K562 (cell line): ENCODE data around the gene ITPR1. TPM values are rescaled to one million over a fixed set of nuclear protein-coding genes. Genes with fewer than 3 reads are reported as not detected.

ENCODE experiments used
- ATF1 ChIP-seq, 2 experiments: fragments of 450-650 bp in 1 of 2; IDR thresholded peaks; 2 replicates each; pipeline ENCODE4 v1.6.1; 2016; ENCODE audit warnings: missing compliant biosample characterization in 1 of 2, missing genetic modification characterization in 1 of 2
- CC2D1A ChIP-seq: fragments of 450-650 bp; IDR thresholded peaks from 2 replicates; pipeline ENCODE4 v1.6.1; 2017; ENCODE audit warnings: mild to moderate bottlenecking
- ESRRA ChIP-seq: fragments of 450-650 bp; IDR thresholded peaks from 2 replicates; pipeline ENCODE4 v1.6.1; 2014; ENCODE audit warnings: low read depth, mild to moderate bottlenecking, moderate library complexity, borderline replicate concordance
- FOXA3 ChIP-seq, 2 experiments: fragments of 450-650 bp in 1 of 2; sonication (generic) in 1 of 2; formaldehyde crosslinking; IDR thresholded peaks in 1 of 2; conservative IDR thresholded peaks in 1 of 2; 2 replicates each; pipeline versions ENCODE4 v1.4.0 to v1.8.0; 2020 to 2022; ENCODE audit warnings: mild to moderate bottlenecking in 2 of 2, missing genetic modification reagents in 1 of 2
- MAFK ChIP-seq: IDR thresholded peaks from 2 replicates; pipeline ENCODE4 v1.6.1; 2011; ENCODE audit warnings: low read length, improper control_type of control experiment
- MYBL2 ChIP-seq, 2 experiments: fragments of 450-650 bp in 1 of 2; sonication (generic) in 1 of 2; formaldehyde crosslinking in 1 of 2; IDR thresholded peaks; 2 replicates each; pipeline versions ENCODE4 v1.6.1 to v1.8.1; 2017 to 2022; ENCODE audit warnings: borderline replicate concordance in 1 of 2, inconsistent platforms in 1 of 2, low read depth in 1 of 2, mild to moderate bottlenecking in 1 of 2, missing genetic modification reagents in 1 of 2, moderate library complexity in 1 of 2
- NFATC3 ChIP-seq: fragments of 450-650 bp; IDR thresholded peaks from 2 replicates; pipeline ENCODE4 v1.6.1; 2017; ENCODE audit warnings: mild to moderate bottlenecking
- PHB ChIP-seq: fragments of 250-450 bp; sonication (Bioruptor Pico); IDR thresholded peaks from 2 replicates; pipeline ENCODE4 v1.5.0; 2021
- ZBED1 ChIP-seq: IDR thresholded peaks from 2 replicates; pipeline ENCODE4 v1.6.1; 2014
- ZNF354B ChIP-seq: fragments of 250-450 bp; sonication (Bioruptor Pico); IDR thresholded peaks from 2 replicates; pipeline ENCODE4 v1.4.0; 2020
- ZNF431 ChIP-seq: sonication (generic); formaldehyde crosslinking; IDR thresholded peaks from 2 replicates; pipeline ENCODE4 v1.8.0; 2022; ENCODE audit warnings: mild to moderate bottlenecking, missing genetic modification reagents
- ZNF766 ChIP-seq: fragments of 200-800 bp; sonication (Bioruptor generic); conservative IDR thresholded peaks from 2 replicates; pipeline ENCODE4 v1.6.1; 2016; ENCODE audit warnings: missing genetic modification characterization, missing compliant biosample characterization
- polyA plus RNA-seq, 8 experiments: library from polyadenylated mRNA; depleted of rRNA in 4 of 8; stranded (reverse) in 5 of 8; unstranded in 3 of 8; fragments of >200 nt; fragmentation: Nextera tagmentation in 2 of 8; fragmentation: Illumina TruSeq in 1 of 8; extraction: Ambion mirVana in 2 of 8; extraction: Trizol in 1 of 8; gene quantifications; 2 replicates each; pipeline versions ENCODE4 v1.2.1 to v1.2.3, GENCODE V29; 2011 to 2014; ENCODE audit warnings: inconsistent platforms in 1 of 8, missing spikeins in 1 of 8
- total RNA-seq, 7 experiments: library from RNA; depleted of rRNA in 6 of 7; stranded (reverse); fragments of >200 nt in 6 of 7; fragmentation: Illumina TruSeq in 2 of 7; extraction: Trizol in 2 of 7; gene quantifications; 2 replicates each; pipeline versions ENCODE4 v1.2.1 to v1.2.3, GENCODE V29; 2011 to 2021; ENCODE audit warnings: low replicate concordance in 1 of 7
- TF ChIP-seq, protein P1 (sequence below), 2 experiments: fragments of 450-650 bp in 1 of 2; IDR thresholded peaks; 2 replicates each; pipeline ENCODE4 v1.6.1; 2011 to 2017; ENCODE audit warnings: low read depth in 2 of 2, antibody characterized with exemption in 1 of 2, borderline replicate concordance in 1 of 2, low read length in 1 of 2, mild to moderate bottlenecking in 1 of 2, mixed read lengths in 1 of 2; ENCODE audit not compliant: control insufficient read depth in 1 of 2
- TF ChIP-seq, protein P2 (sequence below): fragments of 150-350 bp; IDR thresholded peaks from 2 replicates; pipeline ENCODE4 v1.6.1; 2014; ENCODE audit warnings: low read depth, mild to moderate bottlenecking, low read length, borderline replicate concordance
- TF ChIP-seq, protein P3 (sequence below): fragments of 450-650 bp; formaldehyde crosslinking; IDR thresholded peaks from 2 replicates; pipeline ENCODE4 v1.4.0; 2022; ENCODE audit warnings: mild to moderate bottlenecking, moderate library complexity
- TF ChIP-seq, protein P4 (sequence below): fragments of 450-650 bp; IDR thresholded peaks from 2 replicates; pipeline ENCODE4 v1.6.1; 2016; ENCODE audit warnings: low read depth, mild to moderate bottlenecking, moderate library complexity
- TF ChIP-seq, protein P5 (sequence below): IDR thresholded peaks from 2 replicates; pipeline ENCODE4 v1.6.1; 2014; ENCODE audit warnings: antibody characterized with exemption

Gene ITPR1
- total and polyA plus RNA-seq, 9 of the 15 experiments (the other 6 are each of a cell fraction or from before 2014, with no cell fraction given) = 22.4 to 40.0 (median 27.4) TPM

DNA sequence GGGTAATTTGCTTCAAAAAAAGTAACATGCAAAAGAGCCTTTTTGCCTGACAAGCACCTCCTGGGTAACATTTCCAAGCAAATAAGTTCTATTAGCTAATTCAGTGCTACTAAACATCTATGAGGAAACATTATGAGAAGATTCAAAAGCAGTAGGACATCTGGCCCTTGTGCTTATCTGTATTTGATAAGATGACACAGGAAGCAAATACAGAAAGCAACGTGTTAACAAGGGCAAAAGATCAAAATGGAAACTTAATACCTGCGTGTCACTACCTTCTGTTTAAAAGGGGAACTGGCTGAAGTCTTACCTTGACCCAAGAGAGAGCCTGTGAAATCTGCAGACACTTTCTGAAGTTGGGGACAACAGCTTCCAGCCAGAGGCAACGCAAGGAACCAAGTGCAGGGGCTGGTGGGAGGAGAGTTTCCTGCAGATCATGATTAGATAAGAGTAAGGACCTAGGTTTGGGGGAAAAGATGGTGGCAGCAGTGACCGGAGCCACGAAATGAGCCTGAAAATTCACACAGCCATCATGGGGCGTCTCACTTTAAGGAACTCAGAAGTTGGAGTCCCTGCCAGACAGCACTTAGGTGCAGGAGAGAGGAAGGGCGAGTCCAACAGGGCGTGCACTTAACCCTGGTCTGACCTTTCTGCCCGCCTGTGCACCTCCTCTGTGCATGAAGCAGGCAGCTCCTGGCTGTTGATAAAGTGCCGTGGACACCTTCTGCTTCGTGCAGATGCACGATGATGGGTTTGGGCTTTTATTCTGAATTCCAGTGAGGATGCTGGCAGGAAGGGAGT is 332.5 kb downstream of the ITPR1 start (continued):
- TF ChIP-seq ATF1 (CRISPR knock-in tag; IDR thresholded peaks at IDR 0.05) (no peak), ATF1 (tag; IDR thresholded peaks at IDR 0.05) (peak; percentile 51; the same call in 1 of the 2 replicates), MAFK (no peak), ZNF766 (peak; percentile 68; the same call in 1 of the 2 replicates), ZBED1 (no peak), FOXA3 (CRISPR knock-in tag; conservative IDR thresholded peaks at IDR 0.05 in 1 of 2, IDR thresholded peaks at IDR 0.05 in 1 of 2) (peak in 1 of 2 experiments; percentile 66; a peak in 2 of 4 replicates), ZNF354B (peak; percentile 38; the same call in 1 of the 2 replicates), PHB (no peak), MYBL2 (IDR thresholded peaks at IDR 0.05; ENCODE audit: low read depth) (no peak), MYBL2 (CRISPR knock-in tag; IDR thresholded peaks at IDR 0.05; ENCODE audit: borderline replicate concordance) (no peak), NFATC3 (no peak), CC2D1A (no peak), ZNF431 (CRISPR knock-in tag) (peak; percentile 75; the same call in 1 of the 2 replicates), ESRRA (peak; percentile 88)
- TF ChIP-seq, protein P1, sequence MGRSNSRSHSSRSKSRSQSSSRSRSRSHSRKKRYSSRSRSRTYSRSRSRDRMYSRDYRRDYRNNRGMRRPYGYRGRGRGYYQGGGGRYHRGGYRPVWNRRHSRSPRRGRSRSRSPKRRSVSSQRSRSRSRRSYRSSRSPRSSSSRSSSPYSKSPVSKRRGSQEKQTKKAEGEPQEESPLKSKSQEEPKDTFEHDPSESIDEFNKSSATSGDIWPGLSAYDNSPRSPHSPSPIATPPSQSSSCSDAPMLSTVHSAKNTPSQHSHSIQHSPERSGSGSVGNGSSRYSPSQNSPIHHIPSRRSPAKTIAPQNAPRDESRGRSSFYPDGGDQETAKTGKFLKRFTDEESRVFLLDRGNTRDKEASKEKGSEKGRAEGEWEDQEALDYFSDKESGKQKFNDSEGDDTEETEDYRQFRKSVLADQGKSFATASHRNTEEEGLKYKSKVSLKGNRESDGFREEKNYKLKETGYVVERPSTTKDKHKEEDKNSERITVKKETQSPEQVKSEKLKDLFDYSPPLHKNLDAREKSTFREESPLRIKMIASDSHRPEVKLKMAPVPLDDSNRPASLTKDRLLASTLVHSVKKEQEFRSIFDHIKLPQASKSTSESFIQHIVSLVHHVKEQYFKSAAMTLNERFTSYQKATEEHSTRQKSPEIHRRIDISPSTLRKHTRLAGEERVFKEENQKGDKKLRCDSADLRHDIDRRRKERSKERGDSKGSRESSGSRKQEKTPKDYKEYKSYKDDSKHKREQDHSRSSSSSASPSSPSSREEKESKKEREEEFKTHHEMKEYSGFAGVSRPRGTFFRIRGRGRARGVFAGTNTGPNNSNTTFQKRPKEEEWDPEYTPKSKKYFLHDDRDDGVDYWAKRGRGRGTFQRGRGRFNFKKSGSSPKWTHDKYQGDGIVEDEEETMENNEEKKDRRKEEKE (IDR thresholded peaks at IDR 0.05; ENCODE audit: borderline replicate concordance in 1 of 2, control insufficient read depth in 1 of 2, low read depth in 2 of 2, low read length in 1 of 2) = no peak
- TF ChIP-seq, protein P2, sequence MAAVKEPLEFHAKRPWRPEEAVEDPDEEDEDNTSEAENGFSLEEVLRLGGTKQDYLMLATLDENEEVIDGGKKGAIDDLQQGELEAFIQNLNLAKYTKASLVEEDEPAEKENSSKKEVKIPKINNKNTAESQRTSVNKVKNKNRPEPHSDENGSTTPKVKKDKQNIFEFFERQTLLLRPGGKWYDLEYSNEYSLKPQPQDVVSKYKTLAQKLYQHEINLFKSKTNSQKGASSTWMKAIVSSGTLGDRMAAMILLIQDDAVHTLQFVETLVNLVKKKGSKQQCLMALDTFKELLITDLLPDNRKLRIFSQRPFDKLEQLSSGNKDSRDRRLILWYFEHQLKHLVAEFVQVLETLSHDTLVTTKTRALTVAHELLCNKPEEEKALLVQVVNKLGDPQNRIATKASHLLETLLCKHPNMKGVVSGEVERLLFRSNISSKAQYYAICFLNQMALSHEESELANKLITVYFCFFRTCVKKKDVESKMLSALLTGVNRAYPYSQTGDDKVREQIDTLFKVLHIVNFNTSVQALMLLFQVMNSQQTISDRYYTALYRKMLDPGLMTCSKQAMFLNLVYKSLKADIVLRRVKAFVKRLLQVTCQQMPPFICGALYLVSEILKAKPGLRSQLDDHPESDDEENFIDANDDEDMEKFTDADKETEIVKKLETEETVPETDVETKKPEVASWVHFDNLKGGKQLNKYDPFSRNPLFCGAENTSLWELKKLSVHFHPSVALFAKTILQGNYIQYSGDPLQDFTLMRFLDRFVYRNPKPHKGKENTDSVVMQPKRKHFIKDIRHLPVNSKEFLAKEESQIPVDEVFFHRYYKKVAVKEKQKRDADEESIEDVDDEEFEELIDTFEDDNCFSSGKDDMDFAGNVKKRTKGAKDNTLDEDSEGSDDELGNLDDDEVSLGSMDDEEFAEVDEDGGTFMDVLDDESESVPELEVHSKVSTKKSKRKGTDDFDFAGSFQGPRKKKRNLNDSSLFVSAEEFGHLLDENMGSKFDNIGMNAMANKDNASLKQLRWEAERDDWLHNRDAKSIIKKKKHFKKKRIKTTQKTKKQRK = no peak
- TF ChIP-seq, protein P3, sequence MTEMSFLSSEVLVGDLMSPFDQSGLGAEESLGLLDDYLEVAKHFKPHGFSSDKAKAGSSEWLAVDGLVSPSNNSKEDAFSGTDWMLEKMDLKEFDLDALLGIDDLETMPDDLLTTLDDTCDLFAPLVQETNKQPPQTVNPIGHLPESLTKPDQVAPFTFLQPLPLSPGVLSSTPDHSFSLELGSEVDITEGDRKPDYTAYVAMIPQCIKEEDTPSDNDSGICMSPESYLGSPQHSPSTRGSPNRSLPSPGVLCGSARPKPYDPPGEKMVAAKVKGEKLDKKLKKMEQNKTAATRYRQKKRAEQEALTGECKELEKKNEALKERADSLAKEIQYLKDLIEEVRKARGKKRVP = no peak
- TF ChIP-seq, protein P4, sequence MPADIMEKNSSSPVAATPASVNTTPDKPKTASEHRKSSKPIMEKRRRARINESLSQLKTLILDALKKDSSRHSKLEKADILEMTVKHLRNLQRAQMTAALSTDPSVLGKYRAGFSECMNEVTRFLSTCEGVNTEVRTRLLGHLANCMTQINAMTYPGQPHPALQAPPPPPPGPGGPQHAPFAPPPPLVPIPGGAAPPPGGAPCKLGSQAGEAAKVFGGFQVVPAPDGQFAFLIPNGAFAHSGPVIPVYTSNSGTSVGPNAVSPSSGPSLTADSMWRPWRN = no peak; the same call in 1 of the 2 replicates
- TF ChIP-seq, protein P5, sequence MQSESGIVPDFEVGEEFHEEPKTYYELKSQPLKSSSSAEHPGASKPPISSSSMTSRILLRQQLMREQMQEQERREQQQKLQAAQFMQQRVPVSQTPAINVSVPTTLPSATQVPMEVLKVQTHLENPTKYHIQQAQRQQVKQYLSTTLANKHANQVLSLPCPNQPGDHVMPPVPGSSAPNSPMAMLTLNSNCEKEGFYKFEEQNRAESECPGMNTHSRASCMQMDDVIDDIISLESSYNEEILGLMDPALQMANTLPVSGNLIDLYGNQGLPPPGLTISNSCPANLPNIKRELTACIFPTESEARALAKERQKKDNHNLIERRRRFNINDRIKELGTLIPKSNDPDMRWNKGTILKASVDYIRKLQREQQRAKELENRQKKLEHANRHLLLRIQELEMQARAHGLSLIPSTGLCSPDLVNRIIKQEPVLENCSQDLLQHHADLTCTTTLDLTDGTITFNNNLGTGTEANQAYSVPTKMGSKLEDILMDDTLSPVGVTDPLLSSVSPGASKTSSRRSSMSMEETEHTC = no peak; the same call in 1 of the 2 replicates
